ENCODE data around the gene N4BP2. TPM values are rescaled to one million over a fixed set of nuclear protein-coding genes. Genes with fewer than 3 reads are reported as not detected.
A peak's percentile ranks its signal among the peaks of the same experiment; 100 is the strongest.
"Not testable (repeated sequence)": the region's sequence is repeated elsewhere in the genome, so short reads cannot be mapped to it uniquely, and the experiment has no call there.

N4BP2 gene
- total and polyA plus RNA-seq, 10 donors: 1.3 to 18.7 (median 12.3) TPM

- H3K9me3 ChIP-seq: no peaks in the 10 kb centered on the region
- WGBS, 5 donors: 95 to 100% (median 97%) methylated on average over 8 of the region's 8 CpGs
- H3K27ac ChIP-seq: no peak overlapping the region
- intact Hi-C loops (cut with DNase I; ENCODE audit: low total_unique reads): no loop called here
- no peak overlapping the region for H3K4me3 ChIP-seq
- TF ChIP-seq, protein P1, sequence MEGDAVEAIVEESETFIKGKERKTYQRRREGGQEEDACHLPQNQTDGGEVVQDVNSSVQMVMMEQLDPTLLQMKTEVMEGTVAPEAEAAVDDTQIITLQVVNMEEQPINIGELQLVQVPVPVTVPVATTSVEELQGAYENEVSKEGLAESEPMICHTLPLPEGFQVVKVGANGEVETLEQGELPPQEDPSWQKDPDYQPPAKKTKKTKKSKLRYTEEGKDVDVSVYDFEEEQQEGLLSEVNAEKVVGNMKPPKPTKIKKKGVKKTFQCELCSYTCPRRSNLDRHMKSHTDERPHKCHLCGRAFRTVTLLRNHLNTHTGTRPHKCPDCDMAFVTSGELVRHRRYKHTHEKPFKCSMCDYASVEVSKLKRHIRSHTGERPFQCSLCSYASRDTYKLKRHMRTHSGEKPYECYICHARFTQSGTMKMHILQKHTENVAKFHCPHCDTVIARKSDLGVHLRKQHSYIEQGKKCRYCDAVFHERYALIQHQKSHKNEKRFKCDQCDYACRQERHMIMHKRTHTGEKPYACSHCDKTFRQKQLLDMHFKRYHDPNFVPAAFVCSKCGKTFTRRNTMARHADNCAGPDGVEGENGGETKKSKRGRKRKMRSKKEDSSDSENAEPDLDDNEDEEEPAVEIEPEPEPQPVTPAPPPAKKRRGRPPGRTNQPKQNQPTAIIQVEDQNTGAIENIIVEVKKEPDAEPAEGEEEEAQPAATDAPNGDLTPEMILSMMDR (IDR thresholded peaks at IDR 0.05 in 8 of 11, conservative IDR thresholded peaks at IDR 0.05 in 3 of 11): no peak
- TF ChIP-seq POLR2AphosphoS5 (IDR thresholded peaks at IDR 0.05): no peak
- no peak for TF ChIP-seq POLR2A (IDR thresholded peaks at IDR 0.05)
- H3K36me3 ChIP-seq: peaks cover 0 to 23% (median 0%) of the 10 kb centered on the region in 6 donors
- no peak for DNase-seq
- no peaks in the 10 kb centered on the region for H3K4me1 ChIP-seq
- no peaks in the 10 kb centered on the region for H3K27me3 ChIP-seq (replicated peaks in 1 of 7)
Measured at GRCh38 chr4:40086421-40086820, 29.8 kb downstream of the N4BP2 start.

DNA sequence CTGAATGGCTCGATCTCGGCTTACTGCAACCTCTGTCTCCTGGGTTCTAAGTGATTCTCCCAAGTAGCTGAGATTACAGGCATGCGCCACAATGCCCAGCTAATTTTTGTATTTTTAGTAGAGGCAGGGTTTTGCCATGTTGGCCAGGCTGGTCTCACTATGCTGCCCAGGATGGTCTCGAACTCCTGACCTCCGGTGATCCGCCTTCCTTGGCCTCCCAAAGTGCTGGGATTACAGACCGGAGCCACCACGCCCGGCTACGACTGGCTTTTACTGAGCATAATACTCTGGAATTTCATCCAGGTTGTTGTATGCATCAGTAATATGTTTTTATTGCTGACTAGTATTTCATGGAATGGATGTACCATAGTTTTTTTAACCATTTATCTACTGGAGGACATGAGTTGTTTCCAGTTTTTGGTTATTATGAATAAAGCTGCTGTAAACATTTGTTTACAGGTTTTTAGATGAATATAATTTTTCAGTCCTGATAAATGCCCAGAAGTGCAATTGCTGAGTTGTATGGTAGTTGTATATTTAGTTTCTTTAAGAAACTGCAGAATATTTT is 31.2 kb downstream of the N4BP2 start:
- Histone ChIP-seq H3K36me3 (peaks cover 0 to 9% (median 0%) of the 10 kb centered on the region in 6 donors), H3K27me3 (replicated peaks in 1 of 7) (no peaks in the 10 kb centered on the region), H3K4me1 (no peaks in the 10 kb centered on the region), H3K27ac (no peak overlapping the region), H3K9me3 (no peaks in the 10 kb centered on the region), H3K4me3 (no peak overlapping the region)
- TF ChIP-seq, protein P1 (IDR thresholded peaks at IDR 0.05 in 8 of 11, conservative IDR thresholded peaks at IDR 0.05 in 3 of 11): no peak
- no peak for TF ChIP-seq POLR2A (IDR thresholded peaks at IDR 0.05)
- TF ChIP-seq POLR2AphosphoS5 (IDR thresholded peaks at IDR 0.05): no peak
- no peak for DNase-seq
- 88 to 99% (median 97%) methylated on average over 10 of the region's 10 CpGs for WGBS, 5 donors
- intact Hi-C loops (cut with DNase I; ENCODE audit: low total_unique reads): no loop called here

GRCh38 chr4:40093400-40093799 is 36.8 kb downstream of the N4BP2 start:
- 92 to 99% (median 97%) methylated on average over 10 of the region's 10 CpGs for WGBS, 5 donors
- H3K9me3 ChIP-seq; H3K27me3 ChIP-seq (replicated peaks in 1 of 7); DNase-seq; H3K36me3 ChIP-seq; H3K4me1 ChIP-seq; H3K27ac ChIP-seq; H3K4me3 ChIP-seq; intact Hi-C loops (cut with DNase I; ENCODE audit: low total_unique reads): not testable (repeated sequence)

GRCh38 chr4:40099010-40099409 is 42.4 kb downstream of the N4BP2 start:
- H3K9me3 ChIP-seq: no peaks in the 10 kb centered on the region
- peak overlapping the region in 2 of 8 donors; percentile 9 to 34 for H3K27ac ChIP-seq
- H3K4me1 ChIP-seq: no peaks in the 10 kb centered on the region
- peaks cover 0 to 28% (median 5%) of the 10 kb centered on the region in 6 donors for H3K36me3 ChIP-seq
- H3K27me3 ChIP-seq (replicated peaks in 1 of 7): no peaks in the 10 kb centered on the region
- TF ChIP-seq, protein P1 (IDR thresholded peaks at IDR 0.05 in 8 of 11, conservative IDR thresholded peaks at IDR 0.05 in 3 of 11): no peak
- TF ChIP-seq POLR2AphosphoS5 (IDR thresholded peaks at IDR 0.05): peak in 1 of 3 donors; percentile 17
- no peak overlapping the region for H3K4me3 ChIP-seq
- DNase-seq: no peak
- intact Hi-C loops (cut with DNase I; ENCODE audit: low total_unique reads): no loop called here
- WGBS, 5 donors: 87 to 98% (median 93%) methylated on average over 8 of the region's 8 CpGs

DNA sequence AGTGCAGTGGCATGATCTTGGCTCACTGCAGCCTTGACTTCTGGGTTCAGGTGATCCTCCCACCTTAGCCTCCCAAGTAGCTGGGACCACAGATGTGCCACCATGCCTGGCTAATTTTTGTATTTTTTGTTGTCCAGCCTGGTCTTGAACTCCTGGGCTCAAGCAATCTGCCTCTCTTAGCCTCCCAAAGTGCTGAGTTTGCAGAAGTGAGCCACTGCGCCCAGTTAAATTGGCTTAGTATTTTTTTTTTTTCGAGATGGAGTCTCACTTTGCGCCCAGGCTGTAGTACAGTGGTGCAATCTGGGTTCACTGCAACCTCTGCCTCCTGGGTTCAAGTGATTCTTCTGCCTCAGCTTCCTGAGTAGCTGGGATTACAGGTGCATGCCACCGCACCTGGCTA is 50.5 kb downstream of the N4BP2 start:
- DNase-seq; H3K27ac ChIP-seq; H3K9me3 ChIP-seq; H3K4me3 ChIP-seq; intact Hi-C loops (cut with DNase I; ENCODE audit: low total_unique reads); H3K4me1 ChIP-seq; H3K27me3 ChIP-seq (replicated peaks in 1 of 7): not testable (repeated sequence)
- peaks cover 0 to 69% (median 6%) of the 10 kb centered on the region in 6 donors for H3K36me3 ChIP-seq
- 97 to 99% (median 98%) methylated on average over 4 of the region's 4 CpGs for WGBS, 5 donors
